Erythroblast (primary cell): ENCODE data around the gene SLC25A26.
A peak's percentile ranks its signal among the peaks of the same experiment; 100 is the strongest.

Experiments
- DNase-seq, 2 experiments: peaks; one replicate each; lab custom pipeline; 2025; lab: John Stamatoyannopoulos, UW
- GATA1 ChIP-seq: IDR thresholded peaks from 2 replicates; pipeline ENCODE4 v1.6.1; 2011; ENCODE audit warnings: low read depth, mild to moderate bottlenecking, control low read depth, low read length, moderate library complexity
- POLR2A ChIP-seq: IDR thresholded peaks from 2 replicates; pipeline ENCODE4 v1.6.1; 2011; ENCODE audit warnings: mild to moderate bottlenecking, low read length

Gene SLC25A26, protein sequence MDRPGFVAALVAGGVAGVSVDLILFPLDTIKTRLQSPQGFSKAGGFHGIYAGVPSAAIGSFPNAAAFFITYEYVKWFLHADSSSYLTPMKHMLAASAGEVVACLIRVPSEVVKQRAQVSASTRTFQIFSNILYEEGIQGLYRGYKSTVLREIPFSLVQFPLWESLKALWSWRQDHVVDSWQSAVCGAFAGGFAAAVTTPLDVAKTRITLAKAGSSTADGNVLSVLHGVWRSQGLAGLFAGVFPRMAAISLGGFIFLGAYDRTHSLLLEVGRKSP

DNA sequence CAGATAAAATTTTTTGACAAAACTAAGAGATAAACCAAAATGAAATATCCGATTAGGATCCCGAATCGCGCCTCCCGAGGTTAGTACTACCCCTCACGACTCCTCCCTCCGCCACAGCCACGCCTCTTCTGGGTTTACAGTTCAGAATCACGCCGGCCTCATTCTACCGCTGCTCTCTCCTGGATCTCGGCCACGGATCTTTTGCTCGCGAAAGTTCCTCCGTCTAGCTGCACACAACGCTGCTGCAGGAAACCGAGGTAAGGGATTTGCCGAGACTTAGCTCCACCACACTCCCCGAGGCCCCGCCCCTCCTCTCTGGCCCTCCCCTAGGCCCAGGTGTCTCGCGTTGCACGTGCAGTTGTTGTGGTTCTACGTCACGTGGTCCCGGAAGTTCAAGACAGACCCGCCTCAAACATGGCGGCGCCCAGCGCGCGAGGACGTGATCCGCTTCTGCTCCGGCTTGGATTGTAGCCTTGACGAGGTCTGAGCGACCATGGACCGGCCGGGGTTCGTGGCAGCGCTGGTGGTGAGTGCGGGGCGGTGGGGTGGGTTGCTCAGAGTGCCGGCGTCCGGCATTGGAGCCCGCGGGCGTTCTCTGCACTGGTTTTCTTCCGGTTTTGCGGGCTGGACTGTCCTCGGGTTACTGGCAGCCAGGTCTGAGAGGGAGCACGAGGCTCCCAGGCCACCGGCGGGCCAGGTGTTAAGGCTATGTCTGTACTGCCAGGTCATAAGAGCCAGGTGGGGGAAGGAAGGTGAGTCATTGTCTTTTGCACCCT lies at the start of gene SLC25A26:
SLC25A26 (plus strand) TSS at position 400 of the 776 bp plus-strand sequence; CDS start at position 494, 94 bp downstream.
- peak; percentile 93 to 94 for DNase-seq
- TF ChIP-seq POLR2A: peak; percentile 66
- no peak for TF ChIP-seq GATA1

GRCh38 chr3:66172394-66172793 lies 48.4 kb upstream of the SLC25A26 start:
- TF ChIP-seq GATA1 (no peak), POLR2A (no peak)
- no peak for DNase-seq

- DNase-seq: no peak
- no peak for TF ChIP-seq POLR2A
These were observed 43.8 kb upstream of the SLC25A26 start for GRCh38 chr3:66177026-66177425.

GRCh38 chr3:66178206-66178605 lies 42.6 kb upstream of the SLC25A26 start:
- DNase-seq: no peak
- TF ChIP-seq POLR2A: no peak
- no peak for TF ChIP-seq GATA1

- no peak for DNase-seq
- no peak for TF ChIP-seq POLR2A
- TF ChIP-seq GATA1: no peak
These were observed 41.0 kb upstream of the SLC25A26 start for GRCh38 chr3:66179793-66180192.

GRCh38 chr3:66181764-66182163 lies 39.0 kb upstream of the SLC25A26 start:
- DNase-seq: no peak
- TF ChIP-seq POLR2A (no peak), GATA1 (no peak)

DNA sequence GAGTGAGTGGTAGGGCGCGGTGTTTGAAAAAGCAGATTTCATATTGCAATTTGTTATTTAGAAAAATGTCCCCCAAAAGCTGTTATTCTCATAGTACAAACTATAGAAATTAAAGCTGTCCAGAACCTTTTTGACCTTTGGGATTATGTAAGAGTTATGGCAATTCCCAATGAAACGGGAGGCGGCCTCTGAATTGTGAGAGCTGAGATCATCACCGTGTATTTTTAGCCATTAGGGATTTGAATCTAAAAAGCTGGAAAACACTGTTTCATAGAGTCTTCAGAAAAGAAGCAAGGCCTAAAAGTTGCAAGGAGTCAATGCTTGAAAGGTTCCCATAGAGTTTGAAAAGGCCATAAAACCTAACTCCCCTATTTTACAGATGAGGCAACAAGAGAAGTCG lies 38.6 kb upstream of the SLC25A26 start:
- TF ChIP-seq POLR2A: no peak
- no peak for TF ChIP-seq GATA1
- no peak for DNase-seq

DNA sequence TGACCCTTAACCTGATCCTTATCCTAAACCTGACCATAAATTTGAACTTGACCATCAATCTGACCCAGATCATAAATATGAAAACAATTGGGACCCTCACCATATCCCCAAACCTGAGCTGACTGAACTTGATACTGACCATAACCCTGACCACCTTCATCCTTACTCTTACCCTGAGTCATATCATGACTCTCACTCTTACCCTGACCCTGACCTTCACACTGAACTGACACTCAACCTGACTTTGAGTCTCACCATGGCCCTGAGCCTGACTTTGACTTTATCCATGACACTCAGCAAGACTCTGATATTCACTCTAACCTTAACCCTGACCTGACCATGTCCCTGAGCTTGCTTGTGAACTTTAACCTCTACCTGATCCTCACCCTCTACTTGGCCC lies 34.3 kb upstream of the SLC25A26 start:
- TF ChIP-seq GATA1: no peak
- no peak for TF ChIP-seq POLR2A
- DNase-seq: no peak

DNA sequence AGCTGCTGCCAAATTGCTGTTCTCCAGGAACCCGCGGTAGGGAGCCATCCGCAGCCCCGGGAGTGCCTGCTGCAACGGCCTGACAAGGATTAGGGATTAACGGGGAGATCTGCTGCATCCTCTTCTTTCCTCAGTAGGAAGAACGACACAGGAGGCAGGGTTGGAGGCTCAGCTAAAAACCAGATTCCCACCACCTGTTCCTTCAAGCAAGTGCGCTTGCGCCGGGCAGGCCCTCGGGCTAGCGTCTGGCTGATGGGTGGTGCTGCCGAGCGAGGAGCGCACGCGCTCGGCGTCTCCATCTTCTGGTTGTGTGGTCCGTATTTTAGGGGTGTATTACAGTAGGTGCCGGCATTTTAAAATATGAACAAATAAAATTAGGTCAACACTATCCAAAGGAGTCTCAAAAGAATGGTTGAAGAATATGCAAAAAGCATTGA lies 25.4 kb upstream of the SLC25A26 start:
- DNase-seq: peak in 1 of 2 experiments; percentile 9
- TF ChIP-seq POLR2A: no peak
- TF ChIP-seq GATA1: no peak

- no peak for DNase-seq
- no peak for TF ChIP-seq POLR2A
- no peak for TF ChIP-seq GATA1
These were observed 24.2 kb upstream of the SLC25A26 start for GRCh38 chr3:66196633-66197032.

GRCh38 chr3:66198437-66199088 lies 22.2 kb upstream of the SLC25A26 start:
- no peak for DNase-seq
- TF ChIP-seq POLR2A: no peak
- no peak for TF ChIP-seq GATA1

GRCh38 chr3:66199089-66199473 lies 21.7 kb upstream of the SLC25A26 start:
- no peak for TF ChIP-seq GATA1
- no peak for DNase-seq

DNA sequence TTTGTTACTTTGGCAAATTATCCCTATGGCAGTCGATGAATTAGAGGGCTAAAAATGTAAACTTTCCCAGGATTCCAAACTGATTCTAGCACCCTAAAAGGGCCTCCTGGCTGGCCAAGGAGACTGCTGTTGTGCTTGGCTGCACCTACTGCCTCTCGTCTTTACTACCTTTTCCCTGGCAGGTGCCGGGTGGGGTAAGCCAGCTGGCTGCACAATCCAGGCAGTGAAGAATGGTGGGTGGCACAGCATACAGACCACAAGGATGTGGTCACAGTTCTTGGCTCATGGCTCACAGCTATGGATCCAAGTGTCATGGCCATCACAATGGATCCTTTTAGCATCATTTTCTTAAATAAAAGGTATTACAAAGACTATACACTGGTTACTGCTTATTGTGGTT lies 20.7 kb upstream of the SLC25A26 start:
- TF ChIP-seq POLR2A (no peak), GATA1 (no peak)

GRCh38 chr3:66200786-66201185 lies 20.0 kb upstream of the SLC25A26 start:
- no peak for DNase-seq
- TF ChIP-seq POLR2A: no peak
- TF ChIP-seq GATA1: no peak

More for the DNA sequence above, 20.7 kb upstream of the SLC25A26 start:
- no peak for DNase-seq
